ENCODE data around the gene TMEM178B.
"Not testable (repeated sequence)": the region's sequence is repeated elsewhere in the genome, so short reads cannot be mapped to it uniquely, and the experiment has no call there.

TMEM178B gene

GRCh38 chr7:141102436-141102835 is 28.6 kb downstream of the TMEM178B start:
- H3K27ac ChIP-seq, result no peak overlapping the region
- no peak for DNase-seq (ENCODE audit: low spot score)
- CTCF ChIA-PET, result interaction anchor here (0.6 kb wide), 1 partner anchor 277 kb away, joined by 4 read pairs; no protein-coding TSS in a partner anchor
- POLR2A ChIA-PET (ENCODE audit: low non-redundant PET), result no interaction called here
- TF ChIP-seq CTCF (conservative IDR thresholded peaks at IDR 0.05; ENCODE audit: low read depth), result no peak

- ChIA-PET POLR2A (ENCODE audit: low non-redundant PET) (no interaction called here), CTCF (no interaction called here)
- no peak overlapping the region for H3K27ac ChIP-seq
- TF ChIP-seq CTCF (conservative IDR thresholded peaks at IDR 0.05; ENCODE audit: low read depth), result no peak
- no peak for DNase-seq (ENCODE audit: low spot score)
These were observed 30.1 kb downstream of the TMEM178B start for GRCh38 chr7:141103847-141104429.

- TF ChIP-seq CTCF (conservative IDR thresholded peaks at IDR 0.05; ENCODE audit: low read depth), result no peak
- DNase-seq (ENCODE audit: low spot score), result no peak
- ChIA-PET POLR2A (ENCODE audit: low non-redundant PET) (no interaction called here), CTCF (no interaction called here)
- H3K27ac ChIP-seq, result no peak overlapping the region
These were observed 39.3 kb downstream of the TMEM178B start for GRCh38 chr7:141113131-141113530.

- no peak for DNase-seq (ENCODE audit: low spot score)
- ChIA-PET POLR2A (ENCODE audit: low non-redundant PET) (no interaction called here), CTCF (no interaction called here)
- no peak overlapping the region for H3K27ac ChIP-seq
- no peak for TF ChIP-seq CTCF (conservative IDR thresholded peaks at IDR 0.05; ENCODE audit: low read depth)
These were observed 40.3 kb downstream of the TMEM178B start for GRCh38 chr7:141114029-141114664.

- ChIA-PET POLR2A (ENCODE audit: low non-redundant PET) (no interaction called here), CTCF (interaction anchor here (0.6 kb wide), 1 partner anchor 1189 kb away, joined by 3 read pairs; no protein-coding TSS in a partner anchor)
- TF ChIP-seq CTCF (conservative IDR thresholded peaks at IDR 0.05; ENCODE audit: low read depth), result no peak
- H3K27ac ChIP-seq, result no peak overlapping the region
- DNase-seq (ENCODE audit: low spot score), result no peak
These were observed 42.1 kb downstream of the TMEM178B start for GRCh38 chr7:141115965-141116364.

- H3K27ac ChIP-seq; CTCF ChIA-PET; DNase-seq (ENCODE audit: low spot score); POLR2A ChIA-PET (ENCODE audit: low non-redundant PET): not testable (repeated sequence)
These were observed 42.8 kb downstream of the TMEM178B start for GRCh38 chr7:141116661-141117060.

GRCh38 chr7:141118767-141119166 is 44.9 kb downstream of the TMEM178B start:
- no peak for DNase-seq (ENCODE audit: low spot score)
- ChIA-PET POLR2A (ENCODE audit: low non-redundant PET) (no interaction called here), CTCF (no interaction called here)
- no peak overlapping the region for H3K27ac ChIP-seq
- TF ChIP-seq CTCF (conservative IDR thresholded peaks at IDR 0.05; ENCODE audit: low read depth), result no peak
